RPMI8226 (cell line): ENCODE measurements around the gene FERD3L.
"Not testable (repeated sequence)": the region's sequence is repeated elsewhere in the genome, so short reads cannot be mapped to it uniquely, and the experiment has no call there.

ENCODE experiments used
- DNase-seq: peaks from one replicate; pipeline ENCODE4 v3.0.0-alpha.2; 2015

Gene FERD3L

GRCh38 chr7:19144661-19145433 is at the start of gene FERD3L:
FERD3L (minus strand) TSS chr7:19145421; CDS start chr7:19145362, 59 bp downstream.
- no peak for DNase-seq

GRCh38 chr7:19194417-19194816 is 49.2 kb upstream of the FERD3L start:
- DNase-seq, result not testable (repeated sequence)

GRCh38 chr7:19181634-19182033 is 36.4 kb upstream of the FERD3L start:
- DNase-seq, result no peak

- DNase-seq, result no peak
These were observed 33.4 kb upstream of the FERD3L start for GRCh38 chr7:19178595-19178994.

GRCh38 chr7:19177269-19177668 is 32.0 kb upstream of the FERD3L start:
- DNase-seq, result no peak

GRCh38 chr7:19175241-19175640 is 30.0 kb upstream of the FERD3L start:
- no peak for DNase-seq

GRCh38 chr7:19161671-19162070 is 16.4 kb upstream of the FERD3L start:
- DNase-seq, result no peak

GRCh38 chr7:19146699-19147098 is 1.5 kb upstream of the FERD3L start:
- DNase-seq, result peak; percentile 43

GRCh38 chr7:19145434-19146115 is 354 bp upstream of the FERD3L start:
- no peak for DNase-seq

- no peak for DNase-seq
These were observed 1.2 kb downstream of the FERD3L start for GRCh38 chr7:19143881-19144574.

- no peak for DNase-seq
These were observed 5.4 kb downstream of the FERD3L start for GRCh38 chr7:19139706-19140327.

GRCh38 chr7:19133886-19134285 is 11.3 kb downstream of the FERD3L start:
- no peak for DNase-seq

GRCh38 chr7:19133390-19133789 is 11.8 kb downstream of the FERD3L start:
- DNase-seq, result no peak

- DNase-seq, result no peak
These were observed 16.4 kb downstream of the FERD3L start for GRCh38 chr7:19128856-19129255.

- DNase-seq, result peak; percentile 24
These were observed 23.1 kb downstream of the FERD3L start for GRCh38 chr7:19121977-19122588.

- no peak for DNase-seq
These were observed 25.2 kb downstream of the FERD3L start for GRCh38 chr7:19119870-19120486.

- DNase-seq, result no peak
These were observed 25.8 kb downstream of the FERD3L start for GRCh38 chr7:19119372-19119771.

GRCh38 chr7:19118636-19119371 is 26.4 kb downstream of the FERD3L start:
- no peak for DNase-seq

- DNase-seq, result no peak
These were observed 27.2 kb downstream of the FERD3L start for GRCh38 chr7:19117870-19118608.

GRCh38 chr7:19117091-19117869 is 27.9 kb downstream of the FERD3L start, which contains the start of gene TWIST1:
TWIST1 (minus strand) TSS chr7:19117636; CDS start chr7:19117321, 315 bp downstream.
- DNase-seq, result peak; percentile 21
